SK-N-SH (cell line): ENCODE measurements around the gene SHROOM4. TPM values are rescaled to one million over a fixed set of nuclear protein-coding genes. Genes with fewer than 3 reads are reported as not detected.

Source experiments
- CTCF ChIA-PET: fragments of 300-600, 350-600 bp; formaldehyde crosslinking; extraction: SDS; loops from one replicate; lab custom pipeline; 2021; lab: Yijun Ruan, JAX
- POLR2A ChIA-PET: fragments of 350-600 bp; sonication (Branson Sonifier 250); formaldehyde crosslinking; extraction: SDS; loops from one replicate; lab custom pipeline; 2020; ENCODE audit warnings: antibody characterized with exemption, inconsistent platforms; lab: Yijun Ruan, JAX
- DNase-seq: peaks from one replicate; pipeline ENCODE4 v3.0.0; 2012
- H2AFZ ChIP-seq: fragments of 200-600 bp; sonication (generic); 2 replicates; pipeline ENCODE4 v1.8.1; 2016; ENCODE audit warnings: antibody characterized with exemption, mild to moderate bottlenecking, low read depth
- H3F3A ChIP-seq: fragments of 200-600 bp; sonication (generic); replicated peaks from 2 replicates; pipeline ENCODE3; 2016; ENCODE audit warnings: antibody characterized with exemption, mild to moderate bottlenecking; ENCODE audit not compliant: insufficient read depth
- H3K27ac ChIP-seq, 2 experiments: fragments of 200-500 bp in 1 of 2; fragments of 200-600 bp in 1 of 2; sonication (Bioruptor generic) in 1 of 2; sonication (generic), shearing (Covaris generic) in 1 of 2; 2 replicates each; pipeline versions ENCODE4 v1.5.1 to v1.6.1; 2014 to 2016; ENCODE audit warnings: low read depth in 2 of 2, inconsistent platforms in 1 of 2, low read length in 1 of 2, mild to moderate bottlenecking in 1 of 2, mixed read lengths in 1 of 2
- H3K27me3 ChIP-seq: fragments of 200-600 bp; sonication (generic), shearing (Covaris generic); 2 replicates; pipeline ENCODE4 v1.6.1; 2016; ENCODE audit warnings: mixed run types; ENCODE audit not compliant: insufficient read depth
- H3K36me3 ChIP-seq, 2 experiments: fragments of 200-500 bp in 1 of 2; fragments of 200-600 bp in 1 of 2; sonication (Bioruptor generic) in 1 of 2; sonication (generic) in 1 of 2; replicated peaks in 1 of 2; 2 replicates each; pipeline versions ENCODE3 to v1.5.1; 2014 to 2016; ENCODE audit warnings: low read length in 1 of 2, mild to moderate bottlenecking in 1 of 2; ENCODE audit not compliant: insufficient read depth in 2 of 2, control insufficient read depth in 1 of 2
- H3K4me1 ChIP-seq, 2 experiments: fragments of 200-500 bp in 1 of 2; fragments of 200-600 bp in 1 of 2; sonication (Bioruptor generic) in 1 of 2; sonication (generic), shearing (Covaris generic) in 1 of 2; 2 replicates each; pipeline versions ENCODE4 v1.5.1 to v1.6.1; 2014 to 2016; ENCODE audit warnings: low read depth in 1 of 2, low read length in 1 of 2, mixed run types in 1 of 2; ENCODE audit not compliant: insufficient read depth in 2 of 2, control insufficient read depth in 1 of 2
- H3K4me2 ChIP-seq: fragments of 200-600 bp; sonication (generic), shearing (Covaris generic); 2 replicates; pipeline ENCODE4 v1.6.1; 2017; ENCODE audit warnings: mixed run types
- H3K4me3 ChIP-seq, 2 experiments: fragments of 200-500 bp in 1 of 2; fragments of 200-600 bp in 1 of 2; sonication (Bioruptor generic) in 1 of 2; sonication (generic), shearing (Covaris generic) in 1 of 2; 2 replicates each; pipeline versions ENCODE4 v1.5.1 to v1.8.1; 2014 to 2016; ENCODE audit warnings: low read depth in 2 of 2, inconsistent platforms in 1 of 2, low read length in 1 of 2, mild to moderate bottlenecking in 1 of 2, mixed read lengths in 1 of 2, moderate library complexity in 1 of 2
- H3K79me2 ChIP-seq: fragments of 200-600 bp; sonication (generic); 2 replicates; pipeline ENCODE4 v1.8.1; 2017; ENCODE audit warnings: mild to moderate bottlenecking; ENCODE audit not compliant: insufficient read depth
- H3K9ac ChIP-seq: fragments of 200-600 bp; sonication (generic); 2 replicates; pipeline ENCODE4 v1.6.1; 2017; ENCODE audit warnings: mixed run types
- H3K9me2 ChIP-seq: fragments of 200-600 bp; sonication (generic); 2 replicates; pipeline ENCODE4 v1.6.1; 2017; ENCODE audit warnings: mixed run types
- H3K9me3 ChIP-seq: fragments of 200-600 bp; sonication (generic); 2 replicates; pipeline ENCODE4 v1.6.1; 2017; ENCODE audit warnings: mixed run types, mild to moderate bottlenecking, moderate library complexity
- H4K20me1 ChIP-seq: fragments of 200-600 bp; sonication (generic); 2 replicates; pipeline ENCODE4 v1.6.1; 2017; ENCODE audit warnings: mild to moderate bottlenecking, mixed run types; ENCODE audit not compliant: insufficient read depth
- EP300 ChIP-seq, 2 experiments: IDR thresholded peaks; 2 replicates each; pipeline versions ENCODE4 v1.4.0 to v1.6.1; 2012; ENCODE audit warnings: borderline replicate concordance in 1 of 2, low read depth in 1 of 2, low read length in 1 of 2
- EZH2phosphoT487 ChIP-seq: fragments of 200-600 bp; sonication (generic); IDR thresholded peaks from 2 replicates; pipeline ENCODE4 v1.6.1; 2017; ENCODE audit warnings: low read depth, mixed run types, mild to moderate bottlenecking, antibody characterized with exemption, moderate library complexity, borderline replicate concordance
- FOXJ3 ChIP-seq: sonication (generic); formaldehyde crosslinking; IDR thresholded peaks from 2 replicates; pipeline ENCODE4 v1.5.1; 2020; ENCODE audit warnings: mild to moderate bottlenecking, missing genetic modification reagents
- IRF3 ChIP-seq: fragments of 150-350 bp; IDR thresholded peaks from 2 replicates; pipeline ENCODE4 v1.6.1; 2016; ENCODE audit warnings: mild to moderate bottlenecking, low read depth, low read length
- MAX ChIP-seq: IDR thresholded peaks from 2 replicates; pipeline ENCODE4 v1.4.0; 2012; ENCODE audit warnings: low read depth
- NFIC ChIP-seq: IDR thresholded peaks from 2 replicates; pipeline ENCODE4 v1.4.0; 2012; ENCODE audit warnings: borderline replicate concordance
- RAD21 ChIP-seq: IDR thresholded peaks from 2 replicates; pipeline ENCODE4 v1.6.1; 2012; ENCODE audit warnings: mild to moderate bottlenecking, low read length
- SIN3A ChIP-seq: IDR thresholded peaks from 2 replicates; pipeline ENCODE4 v1.6.1; 2012; ENCODE audit warnings: low read depth, mild to moderate bottlenecking, low read length, moderate library complexity, borderline replicate concordance
- SMC3 ChIP-seq: IDR thresholded peaks from 2 replicates; pipeline ENCODE4 v1.6.1; 2012; ENCODE audit warnings: low read depth, low read length, improper control_type of control experiment
- TAF1 ChIP-seq: IDR thresholded peaks from 2 replicates; pipeline ENCODE4 v1.6.1; 2012; ENCODE audit warnings: low read depth, mild to moderate bottlenecking, low read length, moderate library complexity, borderline replicate concordance
- TEAD4 ChIP-seq: IDR thresholded peaks from 2 replicates; pipeline ENCODE4 v1.4.0; 2012; ENCODE audit warnings: mild to moderate bottlenecking, borderline replicate concordance; ENCODE audit not compliant: insufficient read depth
- USF1 ChIP-seq: IDR thresholded peaks from 2 replicates; pipeline ENCODE4 v1.4.0; 2012; ENCODE audit warnings: low read depth, borderline replicate concordance
- USF2 ChIP-seq: fragments of 150-350 bp; IDR thresholded peaks from 2 replicates; pipeline ENCODE4 v1.6.1; 2017; ENCODE audit warnings: antibody characterized with exemption, low read length, low read depth, borderline replicate concordance
- YY1 ChIP-seq: IDR thresholded peaks from 2 replicates; pipeline ENCODE4 v1.4.0; 2012; ENCODE audit warnings: low read depth, mild to moderate bottlenecking
- WGBS: methylation state at CpG from one replicate; pipeline ENCODE4 v1.1.6; 2017; ENCODE audit warnings: low lambda C conversion rate; 5-methylcytosine and 5-hydroxymethylcytosine counted together
- polyA plus RNA-seq, 3 experiments: library from polyadenylated mRNA; depleted of rRNA; stranded (reverse); fragments of >200 nt; gene quantifications; 2 replicates each; pipeline ENCODE4 v1.2.3, GENCODE V29; 2012

SHROOM4 gene
- polyA plus RNA-seq, 1 of the 3 experiments (the other 2 are of a cell fraction), result 0.31 TPM

- POLR2A ChIA-PET, result no interaction called here
Observed at GRCh38 chrX:50778272-50778671, 35.7 kb downstream of the SHROOM4 start.

GRCh38 chrX:50776248-50776647, 37.7 kb downstream of the SHROOM4 start:
- Histone ChIP-seq H3K4me1 (no peaks in the 10 kb centered on the region), H3K79me2 (no peaks in the 10 kb centered on the region), H3K9me2 (no peaks in the 10 kb centered on the region), H3K4me3 (no peak overlapping the region), H3K4me2 (no peak overlapping the region), H3F3A (no peaks in the 10 kb centered on the region), H2AFZ (no peak overlapping the region), H3K27ac (no peak overlapping the region), H3K9me3 (no peaks in the 10 kb centered on the region), H4K20me1 (no peaks in the 10 kb centered on the region), H3K9ac (no peak overlapping the region), H3K36me3 (no peaks in the 10 kb centered on the region), H3K27me3 (0 out of 2 replicates have a peak, but pooled peaks cover 5% of the 10 kb centered on the region)
- POLR2A ChIA-PET, result no interaction called here
- CTCF ChIA-PET, result no interaction called here
- TF ChIP-seq SMC3 (no peak), FOXJ3 (no peak), YY1 (no peak), TAF1 (no peak), MAX (no peak), TEAD4 (no peak), IRF3 (no peak), EP300 (IDR thresholded peaks at IDR 0.05; ENCODE audit: borderline replicate concordance in 1 of 2, low read depth in 1 of 2, low read length in 1 of 2) (no peak), USF1 (no peak), RAD21 (no peak), EZH2phosphoT487 (no peak), NFIC (no peak), SIN3A (no peak)
- no peak for DNase-seq
- WGBS, result 6% methylated on average over 2 of the region's 2 CpGs

More at GRCh38 chrX:50778272-50778671, 35.7 kb downstream of the SHROOM4 start:
- TF ChIP-seq USF2, result no peak
- Histone ChIP-seq H3K4me2 (no peak overlapping the region), H3K9me3 (no peaks in the 10 kb centered on the region), H3K4me3 (no peak overlapping the region), H3F3A (no peaks in the 10 kb centered on the region), H3K9me2 (no peaks in the 10 kb centered on the region), H4K20me1 (no peaks in the 10 kb centered on the region), H3K27ac (no peak overlapping the region), H3K36me3 (no peaks in the 10 kb centered on the region), H3K9ac (no peak overlapping the region), H3K27me3 (0 out of 2 replicates have a peak, but pooled peaks cover 5% of the 10 kb centered on the region), H3K4me1 (no peaks in the 10 kb centered on the region), H2AFZ (no peak overlapping the region), H3K79me2 (no peaks in the 10 kb centered on the region)
- 0% methylated on average over 2 of the region's 2 CpGs for WGBS
- CTCF ChIA-PET, result no interaction called here
- DNase-seq, result no peak
